Fibroblast of mammary gland (primary cell): ENCODE results near the gene GLB1L2.

Source experiments
- DNase-seq: peaks from one replicate; pipeline ENCODE4 v3.0.0-alpha.2; 2010; ENCODE audit warnings: low read depth
- H3K4me3 ChIP-seq: 2 replicates; pipeline ENCODE4 v1.5.1; 2011; ENCODE audit warnings: low read depth, mild to moderate bottlenecking, low read length, moderate library complexity; ENCODE audit not compliant: control insufficient read depth
- CTCF ChIP-seq: conservative IDR thresholded peaks from 2 replicates; pipeline ENCODE4 v1.5.1; 2011; ENCODE audit warnings: low read depth, low read length, inconsistent platforms; ENCODE audit not compliant: control insufficient read depth, insufficient read depth

Gene GLB1L2

GRCh38 chr11:134360050-134360835 lies 28.5 kb downstream of the GLB1L2 start:
- DNase-seq: peak; percentile 55
- H3K4me3 ChIP-seq: no peak overlapping the region
- TF ChIP-seq CTCF: peak; percentile 70

DNA sequence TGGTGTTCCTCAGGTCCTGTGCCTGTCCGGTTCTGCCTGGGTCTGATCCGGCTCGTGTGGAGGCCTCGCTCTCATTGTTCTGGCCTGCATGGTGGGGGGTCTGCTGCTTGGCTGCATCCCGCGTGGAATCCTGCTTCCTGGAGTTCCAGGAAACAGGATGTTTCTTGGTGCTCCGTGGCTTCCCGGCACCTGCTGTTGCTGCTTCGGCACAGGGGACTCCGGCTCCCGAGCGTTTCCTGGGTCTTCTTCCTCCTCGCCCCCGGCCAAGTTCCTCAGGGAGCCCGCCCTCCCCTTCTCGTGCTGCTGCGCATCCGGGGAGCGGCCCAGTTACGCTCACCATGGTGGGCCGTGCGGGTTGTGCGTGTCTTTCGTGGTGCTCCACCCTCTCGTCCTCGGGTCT lies 29.9 kb downstream of the GLB1L2 start:
- no peak overlapping the region for H3K4me3 ChIP-seq
- TF ChIP-seq CTCF: no peak
- no peak for DNase-seq

- no peak for DNase-seq
Measured at GRCh38 chr11:134362192-134362901, 30.6 kb downstream of the GLB1L2 start.

DNA sequence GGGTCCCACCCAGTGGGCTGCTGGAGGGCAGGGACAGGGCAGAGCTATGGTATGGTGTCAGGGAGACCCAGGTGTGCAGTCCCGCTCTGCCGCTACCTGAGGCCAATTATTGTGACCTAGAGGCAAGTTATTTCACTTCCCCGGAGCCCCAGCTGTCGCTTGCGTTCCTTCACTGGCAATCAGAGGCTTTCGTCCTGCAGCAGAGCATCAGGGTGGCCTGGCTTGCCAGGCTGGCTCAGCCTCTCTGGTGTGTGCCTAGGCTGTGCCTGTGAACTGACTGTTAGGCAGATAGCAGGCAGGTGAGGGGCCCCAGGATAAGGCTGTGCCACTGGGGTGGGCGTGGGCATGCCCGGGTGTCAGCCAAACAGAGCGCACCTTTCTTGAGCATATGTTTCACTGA lies 31.4 kb downstream of the GLB1L2 start:
- H3K4me3 ChIP-seq: no peak overlapping the region
- no peak for TF ChIP-seq CTCF
- DNase-seq: no peak

More at GRCh38 chr11:134362192-134362901, 30.6 kb downstream of the GLB1L2 start:
- TF ChIP-seq CTCF: no peak
- H3K4me3 ChIP-seq: no peak overlapping the region

DNA sequence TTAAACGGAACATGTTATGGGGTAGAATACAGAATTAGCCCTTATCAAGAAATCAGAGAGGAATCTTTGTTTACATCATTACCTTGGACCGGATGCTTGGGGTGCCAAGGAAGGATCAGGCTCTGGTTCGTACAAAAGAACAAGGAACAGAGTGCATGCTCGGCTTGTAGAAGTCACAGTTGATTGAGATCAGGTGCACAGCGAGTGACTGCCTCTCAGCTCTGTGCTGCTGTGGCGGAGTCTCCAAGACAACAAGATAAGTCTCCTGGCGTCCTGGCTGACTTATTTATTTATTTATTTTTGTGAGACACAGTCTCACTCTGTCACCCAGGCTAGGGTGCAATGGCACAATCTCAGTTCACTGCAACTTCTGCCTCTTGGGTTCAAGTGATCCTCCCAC lies 31.8 kb downstream of the GLB1L2 start:
- DNase-seq: no peak
- no peak overlapping the region for H3K4me3 ChIP-seq
- TF ChIP-seq CTCF: no peak

- H3K4me3 ChIP-seq: no peak overlapping the region
- TF ChIP-seq CTCF: no peak
- DNase-seq: no peak
Measured at GRCh38 chr11:134364261-134364660, 32.5 kb downstream of the GLB1L2 start.
